ENCODE data around the gene JMJD1C.
A peak's percentile ranks its signal among the peaks of the same experiment; 100 is the strongest.

DNA sequence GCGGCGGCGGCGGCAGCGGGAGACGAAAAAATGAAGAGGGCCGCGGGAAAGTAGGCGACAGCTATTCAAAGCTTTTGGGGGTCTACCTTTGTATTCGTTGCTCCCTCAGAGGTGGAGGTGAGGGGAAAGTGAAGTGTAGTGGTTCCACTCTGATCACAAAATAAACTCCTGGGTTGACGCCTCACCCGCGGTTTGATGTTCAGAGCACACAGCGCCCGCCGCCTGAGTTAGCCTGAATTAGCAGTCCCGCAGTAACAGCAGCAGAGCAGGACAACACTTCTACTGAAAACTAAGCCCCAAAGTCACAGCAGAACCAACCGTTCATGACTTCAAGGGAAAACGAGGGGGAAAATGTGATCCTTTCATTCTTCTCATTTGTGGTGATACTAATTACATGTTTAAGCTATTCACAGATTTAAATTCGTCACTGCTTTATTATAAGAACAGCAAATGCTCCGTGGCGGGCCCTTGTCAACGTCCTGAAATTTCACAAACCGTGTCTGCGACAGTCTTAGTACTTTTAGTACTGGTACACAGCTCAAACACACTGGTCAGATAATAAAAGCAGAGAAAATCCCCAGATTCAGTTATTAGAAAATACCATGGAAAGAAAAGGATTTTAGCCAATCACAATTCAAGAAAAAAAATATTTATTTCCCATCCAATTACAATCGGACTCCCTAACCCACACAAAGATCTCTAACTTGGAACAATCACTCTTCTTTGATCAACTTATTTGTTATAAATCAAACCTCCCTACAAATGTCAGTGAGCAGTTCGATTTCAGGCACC, 563 bp upstream of the JMJD1C start:
- TF ChIP-seq, protein P1, sequence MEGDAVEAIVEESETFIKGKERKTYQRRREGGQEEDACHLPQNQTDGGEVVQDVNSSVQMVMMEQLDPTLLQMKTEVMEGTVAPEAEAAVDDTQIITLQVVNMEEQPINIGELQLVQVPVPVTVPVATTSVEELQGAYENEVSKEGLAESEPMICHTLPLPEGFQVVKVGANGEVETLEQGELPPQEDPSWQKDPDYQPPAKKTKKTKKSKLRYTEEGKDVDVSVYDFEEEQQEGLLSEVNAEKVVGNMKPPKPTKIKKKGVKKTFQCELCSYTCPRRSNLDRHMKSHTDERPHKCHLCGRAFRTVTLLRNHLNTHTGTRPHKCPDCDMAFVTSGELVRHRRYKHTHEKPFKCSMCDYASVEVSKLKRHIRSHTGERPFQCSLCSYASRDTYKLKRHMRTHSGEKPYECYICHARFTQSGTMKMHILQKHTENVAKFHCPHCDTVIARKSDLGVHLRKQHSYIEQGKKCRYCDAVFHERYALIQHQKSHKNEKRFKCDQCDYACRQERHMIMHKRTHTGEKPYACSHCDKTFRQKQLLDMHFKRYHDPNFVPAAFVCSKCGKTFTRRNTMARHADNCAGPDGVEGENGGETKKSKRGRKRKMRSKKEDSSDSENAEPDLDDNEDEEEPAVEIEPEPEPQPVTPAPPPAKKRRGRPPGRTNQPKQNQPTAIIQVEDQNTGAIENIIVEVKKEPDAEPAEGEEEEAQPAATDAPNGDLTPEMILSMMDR (IDR thresholded peaks at IDR 0.05): peak in 1 of 4 experiments; percentile 2
- TF ChIP-seq POLR2A (IDR thresholded peaks at IDR 0.05) (peak; percentile 20 to 34), EP300 (IDR thresholded peaks at IDR 0.05) (no peak)
